ENCODE results near the gene DOCK1. TPM values are rescaled to one million over a fixed set of nuclear protein-coding genes. Genes with fewer than 3 reads are reported as not detected.

Gene DOCK1
- polyA plus RNA-seq, 1 experiment, result 37.9 TPM

- TF ChIP-seq CTCF (IDR thresholded peaks at IDR 0.05; ENCODE audit: low read depth, low read length), result no peak
- no peaks in the 10 kb centered on the region for H3K27me3 ChIP-seq (ENCODE audit: control insufficient read depth, insufficient read depth, low read length)
- H3K4me3 ChIP-seq (ENCODE audit: low read depth, low read length), result no peak overlapping the region
- ChIA-PET POLR2A (no interaction called here), CTCF (no interaction called here)
- H3K9me3 ChIP-seq (ENCODE audit: control insufficient read depth, insufficient read depth, low read length), result no peaks in the 10 kb centered on the region; the same call in 1 of the 2 replicates
- H3K27ac ChIP-seq (ENCODE audit: low read depth, low read length), result no peak overlapping the region
- no peak for DNase-seq (ENCODE audit: low read depth, low spot score)
Observed at GRCh38 chr10:127496035-127496434, 590.8 kb downstream of the DOCK1 start.

- CTCF ChIA-PET, result no interaction called here
Observed at GRCh38 chr10:127497685-127498084, 592.5 kb downstream of the DOCK1 start.

GRCh38 chr10:127498087-127498486, 592.9 kb downstream of the DOCK1 start:
- no peaks in the 10 kb centered on the region; the same call in 1 of the 2 replicates for H3K9me3 ChIP-seq (ENCODE audit: control insufficient read depth, insufficient read depth, low read length)
- H3K27me3 ChIP-seq (ENCODE audit: control insufficient read depth, insufficient read depth, low read length), result no peaks in the 10 kb centered on the region
- POLR2A ChIA-PET, result no interaction called here
- H3K27ac ChIP-seq (ENCODE audit: low read depth, low read length), result no peak overlapping the region
- no peak overlapping the region for H3K4me3 ChIP-seq (ENCODE audit: low read depth, low read length)
- no peak for DNase-seq (ENCODE audit: low read depth, low spot score)
- CTCF ChIA-PET, result no interaction called here
- no peak for TF ChIP-seq CTCF (IDR thresholded peaks at IDR 0.05; ENCODE audit: low read depth, low read length)

More at GRCh38 chr10:127497685-127498084, 592.5 kb downstream of the DOCK1 start:
- H3K4me3 ChIP-seq (ENCODE audit: low read depth, low read length), result no peak overlapping the region
- H3K27me3 ChIP-seq (ENCODE audit: control insufficient read depth, insufficient read depth, low read length), result no peaks in the 10 kb centered on the region
- TF ChIP-seq CTCF (IDR thresholded peaks at IDR 0.05; ENCODE audit: low read depth, low read length), result no peak
- no peak for DNase-seq (ENCODE audit: low read depth, low spot score)
- POLR2A ChIA-PET, result no interaction called here
- no peaks in the 10 kb centered on the region; the same call in 1 of the 2 replicates for H3K9me3 ChIP-seq (ENCODE audit: control insufficient read depth, insufficient read depth, low read length)
- no peak overlapping the region for H3K27ac ChIP-seq (ENCODE audit: low read depth, low read length)

GRCh38 chr10:127500127-127500526, 594.9 kb downstream of the DOCK1 start:
- Histone ChIP-seq H3K27ac (ENCODE audit: low read depth, low read length) (no peak overlapping the region), H3K27me3 (ENCODE audit: control insufficient read depth, insufficient read depth, low read length) (no peaks in the 10 kb centered on the region), H3K4me3 (ENCODE audit: low read depth, low read length) (no peak overlapping the region), H3K9me3 (ENCODE audit: control insufficient read depth, insufficient read depth, low read length) (no peaks in the 10 kb centered on the region; the same call in 1 of the 2 replicates)
- ChIA-PET CTCF (no interaction called here), POLR2A (no interaction called here)
- DNase-seq (ENCODE audit: low read depth, low spot score), result no peak
- no peak for TF ChIP-seq CTCF (IDR thresholded peaks at IDR 0.05; ENCODE audit: low read depth, low read length)

Other genes starting within 250 kb of the DOCK1 start
- 0.10 and 0.12 TPM in 2 replicates for gene C10orf90, start 234.7 kb upstream of the DOCK1 start, polyA plus RNA-seq (2011; rRNA removed)

All from AG04450 (cell line).